ENCODE data around the gene SHISAL1. TPM values are rescaled to one million over a fixed set of nuclear protein-coding genes. Genes with fewer than 3 reads are reported as not detected.
A peak's percentile ranks its signal among the peaks of the same experiment; 100 is the strongest.

SHISAL1 gene
- total and polyA plus RNA-seq, 8 donors, result 0.72 to 1.4 (median 0.92) TPM

GRCh38 chr22:44256556-44257485 lies 55.9 kb downstream of the SHISAL1 start:
- Histone ChIP-seq H3K36me3 (no peaks in the 10 kb centered on the region), H3K27me3 (peaks cover 0 to 13% of the 10 kb centered on the region in 2 donors), H3K4me1 (no peaks in the 10 kb centered on the region), H3K4me3 (no peak overlapping the region), H3K9me3 (no peaks in the 10 kb centered on the region), H3K27ac (no peak overlapping the region)
- DNase-seq (peak in 1 of 4 donors; percentile 26), ATAC-seq (no peak)
- TF ChIP-seq CTCF (IDR thresholded peaks at IDR 0.05), result no peak
- intact Hi-C loops (cut with DNase I), result no loop called here

- Histone ChIP-seq H3K36me3 (no peaks in the 10 kb centered on the region), H3K4me3 (no peak overlapping the region), H3K9me3 (no peaks in the 10 kb centered on the region), H3K4me1 (no peaks in the 10 kb centered on the region), H3K27me3 (peaks cover 0 to 13% of the 10 kb centered on the region in 2 donors), H3K27ac (no peak overlapping the region)
- intact Hi-C loops (cut with DNase I), result no loop called here
- no peak for DNase-seq
- ATAC-seq, result no peak
- no peak for TF ChIP-seq CTCF (IDR thresholded peaks at IDR 0.05)
Observed at GRCh38 chr22:44256085-44256484, 56.7 kb downstream of the SHISAL1 start.

- no peaks in the 10 kb centered on the region for H3K4me1 ChIP-seq
- no peak for ATAC-seq
- DNase-seq, result no peak
- H3K27ac ChIP-seq, result no peak overlapping the region
- no peak overlapping the region for H3K4me3 ChIP-seq
- H3K36me3 ChIP-seq, result no peaks in the 10 kb centered on the region
- H3K27me3 ChIP-seq, result peaks cover 0 to 13% of the 10 kb centered on the region in 2 donors
- peaks cover 0 to 9% of the 10 kb centered on the region in 2 donors for H3K9me3 ChIP-seq
- TF ChIP-seq CTCF (IDR thresholded peaks at IDR 0.05), result no peak
- intact Hi-C loops (cut with DNase I), result no loop called here
Observed at GRCh38 chr22:44254811-44255210, 57.9 kb downstream of the SHISAL1 start.

- DNase-seq (no peak), ATAC-seq (no peak)
- Histone ChIP-seq H3K27ac (no peak overlapping the region), H3K36me3 (no peaks in the 10 kb centered on the region), H3K27me3 (peaks cover 0 to 25% of the 10 kb centered on the region in 2 donors), H3K9me3 (peaks cover 0 to 22% of the 10 kb centered on the region in 2 donors), H3K4me3 (no peak overlapping the region), H3K4me1 (no peaks in the 10 kb centered on the region)
- intact Hi-C loops (cut with DNase I), result no loop called here
- no peak for TF ChIP-seq CTCF (IDR thresholded peaks at IDR 0.05)
Observed at GRCh38 chr22:44249376-44250147, 63.2 kb downstream of the SHISAL1 start.

GRCh38 chr22:44248926-44249325 lies 63.8 kb downstream of the SHISAL1 start:
- DNase-seq, result no peak
- Histone ChIP-seq H3K4me3 (no peak overlapping the region), H3K27ac (no peak overlapping the region), H3K4me1 (no peaks in the 10 kb centered on the region), H3K36me3 (no peaks in the 10 kb centered on the region), H3K9me3 (peaks cover 0 to 22% of the 10 kb centered on the region in 2 donors), H3K27me3 (peaks cover 0 to 31% of the 10 kb centered on the region in 2 donors)
- ATAC-seq, result no peak
- intact Hi-C loops (cut with DNase I), result no loop called here
- no peak for TF ChIP-seq CTCF (IDR thresholded peaks at IDR 0.05)
